ENCODE results near the gene GJA10.

- TF ChIP-seq POLR2A (IDR thresholded peaks at IDR 0.05; ENCODE audit: low read depth, low read length), result no peak
- no peak for TF ChIP-seq POLR2AphosphoS5 (IDR thresholded peaks at IDR 0.05; ENCODE audit: low read depth, low read length)
These were observed 50.0 kb downstream of the GJA10 start for GRCh38 chr6:89944181-89944755.
